ENCODE measurements around the gene STYX. TPM values are rescaled to one million over a fixed set of nuclear protein-coding genes. Genes with fewer than 3 reads are reported as not detected.
A peak's percentile ranks its signal among the peaks of the same experiment; 100 is the strongest.

STYX gene
- total RNA-seq, 1 donor from 2014 or later = 11.5 TPM

DNA sequence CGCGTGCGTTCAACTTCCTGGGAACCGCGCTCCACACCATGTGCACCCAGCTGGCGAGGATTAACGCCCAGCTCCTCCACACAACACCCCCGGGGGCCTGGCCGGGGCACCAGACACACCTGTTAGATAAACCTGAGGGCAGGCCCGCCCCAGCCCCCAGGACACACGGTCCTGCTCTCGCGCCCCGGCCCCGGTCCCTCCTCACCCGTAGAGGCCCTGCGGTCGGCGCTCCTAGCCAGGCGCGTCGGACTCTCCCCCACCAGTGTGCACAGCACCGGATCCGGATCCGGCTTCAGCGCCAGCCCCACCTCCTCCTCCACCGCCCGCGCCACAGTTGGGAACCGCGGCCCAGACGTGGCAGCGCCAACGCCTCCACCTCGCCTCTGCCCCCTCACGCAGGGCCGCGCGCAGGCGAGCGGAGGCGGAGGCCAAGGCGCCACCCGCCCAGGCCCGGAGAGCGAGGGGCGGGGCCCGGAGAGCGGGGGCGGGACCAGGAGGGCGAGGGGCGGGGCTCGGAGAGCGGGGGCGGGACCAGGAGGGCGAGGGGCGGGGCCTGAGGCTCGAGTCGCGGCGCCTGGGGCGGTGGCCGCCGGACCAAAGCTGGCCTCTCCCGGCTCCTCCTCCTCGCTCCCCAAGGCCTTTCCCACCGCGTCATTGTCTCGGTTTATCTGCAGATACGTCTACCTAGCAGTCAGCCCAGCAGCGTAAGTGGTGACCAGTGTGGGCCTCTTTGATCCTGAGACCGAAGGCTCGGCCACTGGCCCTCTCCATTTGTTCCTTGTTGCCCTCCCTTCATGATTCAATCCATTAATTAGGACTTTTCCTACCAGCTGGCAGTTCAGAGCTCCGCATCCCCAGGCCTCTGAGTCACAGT lies 61.5 kb downstream of the STYX start, which contains the start of gene GNPNAT1:
Gene GNPNAT1 (minus strand): TSS at position 385 of the 874 bp plus-strand sequence. CDS start 6,957 bp downstream, outside the sequence.
- intact Hi-C loops (cut with DNase I) = no loop called here

DNA sequence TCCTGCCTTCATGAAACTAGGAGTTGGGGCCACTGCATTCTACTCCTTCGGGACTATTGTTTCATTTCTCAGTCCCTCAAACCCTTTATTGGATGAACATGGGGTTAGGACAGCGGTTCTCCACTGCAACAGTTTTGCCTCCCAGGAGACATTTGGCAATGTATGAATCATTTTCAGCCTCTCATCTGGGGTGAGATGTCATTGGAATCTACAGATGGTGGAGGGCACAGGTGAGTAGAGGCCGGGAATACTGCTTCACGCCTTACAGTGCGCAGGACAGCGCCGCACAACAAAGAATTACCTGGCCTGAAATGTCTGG lies 62.1 kb downstream of the STYX start:
- TF ChIP-seq POLR2AphosphoS5 (IDR thresholded peaks at IDR 0.05; ENCODE audit: insufficient read depth in 1 of 2, low read depth in 1 of 2) = no peak
- no peak for TF ChIP-seq CTCF (IDR thresholded peaks at IDR 0.05)
- no peak for TF ChIP-seq POLR2A (IDR thresholded peaks at IDR 0.05)
- Histone ChIP-seq H3K4me1 (peaks cover 20% of the 10 kb centered on the region), H3K27ac (peak overlapping the region; percentile 90), H3K4me3 (peak overlapping the region; percentile 77 to 83), H3K27me3 (no peaks in the 10 kb centered on the region), H3K9me3 (no peaks in the 10 kb centered on the region), H3K36me3 (no peaks in the 10 kb centered on the region)
- intact Hi-C loops (cut with DNase I) = no loop called here
- DNase-seq (ENCODE audit: extremely low spot score in 2 of 2) = no peak

More for the DNA sequence above, 61.5 kb downstream of the STYX start, which contains the start of gene GNPNAT1:
- Histone ChIP-seq H3K27me3 (no peaks in the 10 kb centered on the region), H3K36me3 (no peaks in the 10 kb centered on the region), H3K4me3 (peak within 1 kb of the TSS; percentile 77 to 83), H3K27ac (peak within 1 kb of the TSS; percentile 90), H3K4me1 (peaks cover 20% of the 10 kb centered on the region), H3K9me3 (no peaks in the 10 kb centered on the region)
- TF ChIP-seq CTCF (IDR thresholded peaks at IDR 0.05) (no peak), POLR2A (IDR thresholded peaks at IDR 0.05) (no peak), POLR2AphosphoS5 (IDR thresholded peaks at IDR 0.05; ENCODE audit: insufficient read depth in 1 of 2, low read depth in 1 of 2) (peak in 1 of 2 donors; percentile 84)
- DNase-seq (ENCODE audit: extremely low spot score in 2 of 2) = peak in 1 of 2 donors; percentile 91

DNA sequence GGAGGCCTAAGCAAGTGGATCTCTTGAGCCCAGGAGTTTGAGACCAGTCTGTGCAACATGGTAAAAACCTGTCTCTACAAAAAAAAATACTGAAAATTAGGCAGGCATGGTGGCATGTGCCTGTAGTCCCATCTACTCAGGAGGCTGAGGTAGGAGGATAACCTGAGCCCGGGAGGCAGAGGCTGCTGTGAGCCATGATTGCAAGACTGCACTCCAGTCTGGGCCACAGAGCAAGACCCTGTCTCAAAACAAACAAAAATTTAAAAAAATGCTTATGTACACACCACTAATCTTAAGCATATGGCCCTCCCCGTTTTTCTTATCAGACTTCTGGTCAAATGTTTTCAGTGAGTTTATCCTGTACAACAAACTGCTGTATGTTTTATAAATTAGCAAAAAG lies 63.1 kb downstream of the STYX start:
- Histone ChIP-seq H3K4me1 (peaks cover 16% of the 10 kb centered on the region), H3K36me3 (no peaks in the 10 kb centered on the region), H3K27me3 (no peaks in the 10 kb centered on the region), H3K27ac (no peak overlapping the region), H3K9me3 (no peaks in the 10 kb centered on the region), H3K4me3 (no peak overlapping the region)
- TF ChIP-seq POLR2AphosphoS5 (IDR thresholded peaks at IDR 0.05; ENCODE audit: insufficient read depth in 1 of 2, low read depth in 1 of 2) (no peak), CTCF (IDR thresholded peaks at IDR 0.05) (no peak), POLR2A (IDR thresholded peaks at IDR 0.05) (no peak)
- no peak for DNase-seq (ENCODE audit: extremely low spot score in 2 of 2)
- intact Hi-C loops (cut with DNase I) = no loop called here

- DNase-seq (ENCODE audit: extremely low spot score in 2 of 2) = no peak
- H3K27me3 ChIP-seq = no peaks in the 10 kb centered on the region
- TF ChIP-seq CTCF (IDR thresholded peaks at IDR 0.05) (no peak), POLR2AphosphoS5 (IDR thresholded peaks at IDR 0.05; ENCODE audit: insufficient read depth in 1 of 2, low read depth in 1 of 2) (no peak), POLR2A (IDR thresholded peaks at IDR 0.05) (no peak)
- intact Hi-C loops (cut with DNase I) = no loop called here
- no peaks in the 10 kb centered on the region for H3K36me3 ChIP-seq
- H3K4me3 ChIP-seq = no peak overlapping the region
- no peaks in the 10 kb centered on the region for H3K4me1 ChIP-seq
- H3K9me3 ChIP-seq = no peaks in the 10 kb centered on the region
- H3K27ac ChIP-seq = no peak overlapping the region
Measured at GRCh38 chr14:52797653-52798052, 67.7 kb downstream of the STYX start.

GRCh38 chr14:52798826-52799225 lies 68.9 kb downstream of the STYX start:
- Histone ChIP-seq H3K4me1 (no peaks in the 10 kb centered on the region), H3K9me3 (no peaks in the 10 kb centered on the region), H3K4me3 (no peak overlapping the region), H3K27ac (no peak overlapping the region), H3K27me3 (no peaks in the 10 kb centered on the region), H3K36me3 (no peaks in the 10 kb centered on the region)
- TF ChIP-seq CTCF (IDR thresholded peaks at IDR 0.05) = no peak
- TF ChIP-seq POLR2AphosphoS5 (IDR thresholded peaks at IDR 0.05; ENCODE audit: insufficient read depth in 1 of 2, low read depth in 1 of 2) = no peak
- no peak for TF ChIP-seq POLR2A (IDR thresholded peaks at IDR 0.05)
- intact Hi-C loops (cut with DNase I) = no loop called here
- DNase-seq (ENCODE audit: extremely low spot score in 2 of 2) = no peak

Data from vagina (tissue), 2 donors.